ENCODE measurements around the gene ZFAND2A. TPM values are rescaled to one million over a fixed set of nuclear protein-coding genes. Genes with fewer than 3 reads are reported as not detected.
"Not testable (repeated sequence)": the region's sequence is repeated elsewhere in the genome, so short reads cannot be mapped to it uniquely, and the experiment has no call there.

Gene ZFAND2A
- total RNA-seq, 2 experiments from 2014 or later: 24.1 to 27.5 TPM

DNA sequence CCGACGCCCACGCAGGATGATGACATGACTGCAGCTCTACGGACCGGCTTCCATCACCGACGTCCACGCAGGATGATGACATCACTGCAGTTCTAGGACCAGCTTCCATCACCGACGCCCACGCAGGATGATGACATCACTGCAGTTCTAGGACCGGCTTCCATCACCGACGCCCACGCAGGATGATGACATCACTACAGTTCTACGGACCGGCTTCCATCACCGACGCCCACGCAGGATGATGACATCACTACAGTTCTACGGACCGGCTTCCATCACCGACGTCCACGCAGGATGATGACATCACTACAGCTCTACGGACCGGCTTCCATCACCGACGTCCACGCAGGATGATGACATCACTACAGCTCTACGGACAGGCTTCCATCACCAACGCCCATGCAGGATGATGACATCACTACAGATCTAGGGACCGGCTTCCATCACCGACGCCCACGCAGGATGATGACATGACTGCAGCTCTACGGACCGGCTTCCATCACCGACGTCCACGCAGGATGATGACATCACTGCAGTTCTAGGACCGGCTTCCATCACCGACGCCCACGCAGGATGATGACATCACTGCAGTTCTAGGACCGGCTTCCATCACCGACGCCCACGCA is 43.5 kb downstream of the ZFAND2A start:
- CTCF ChIA-PET: interaction anchor here (1.2 kb wide), 1 partner anchor 60 kb away, joined by 3 read pairs; no protein-coding TSS in a partner anchor
- H3K4me1 Mint-ChIP-seq (ENCODE audit: low read depth): peaks cover 14% of the 10 kb centered on the region
- H3K27ac Mint-ChIP-seq; intact Hi-C loops (cut with micrococcal nuclease); POLR2A ChIA-PET; H3K27me3 Mint-ChIP-seq; H3K4me3 Mint-ChIP-seq: not testable (repeated sequence)
- H3K36me3 Mint-ChIP-seq: peaks cover 21% of the 10 kb centered on the region
- H3K9me3 Mint-ChIP-seq: peaks cover 16% of the 10 kb centered on the region
- peak; percentile 13 for DNase-seq

- POLR2A ChIA-PET; H3K27me3 Mint-ChIP-seq; intact Hi-C loops (cut with micrococcal nuclease); H3K4me3 Mint-ChIP-seq; H3K27ac Mint-ChIP-seq: not testable (repeated sequence)
- H3K36me3 Mint-ChIP-seq: peaks cover 21% of the 10 kb centered on the region
- peaks cover 14% of the 10 kb centered on the region for H3K4me1 Mint-ChIP-seq (ENCODE audit: low read depth)
- DNase-seq: peak; percentile 39
- CTCF ChIA-PET: interaction anchor here (1.2 kb wide), 1 partner anchor 61 kb away, joined by 3 read pairs; no protein-coding TSS in a partner anchor
- peaks cover 16% of the 10 kb centered on the region for H3K9me3 Mint-ChIP-seq
Observed at GRCh38 chr7:1115171-1116045, 44.6 kb downstream of the ZFAND2A start.

DNA sequence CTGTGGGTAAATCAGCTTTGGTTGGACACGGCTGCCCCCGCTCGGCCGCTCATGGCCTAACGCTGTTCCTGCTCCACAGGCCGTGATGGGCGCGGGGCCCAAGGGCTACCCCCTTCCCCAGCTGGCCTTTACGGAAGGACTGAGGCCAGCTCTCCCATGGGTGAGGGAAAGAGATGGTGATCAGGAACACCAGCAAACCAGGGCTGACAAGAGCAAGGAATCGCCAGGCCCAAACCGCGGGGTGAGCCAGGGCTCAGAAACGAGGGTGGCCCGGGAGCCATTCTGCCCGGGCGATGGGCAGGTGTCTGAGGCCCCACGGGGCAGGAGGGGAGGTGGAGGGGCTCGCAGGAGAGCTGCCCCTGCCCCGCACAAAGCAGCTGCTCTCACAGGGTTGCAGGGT is 45.5 kb downstream of the ZFAND2A start:
- H3K4me1 Mint-ChIP-seq (ENCODE audit: low read depth): peaks cover 13% of the 10 kb centered on the region
- POLR2A ChIA-PET: no interaction called here
- peaks cover 16% of the 10 kb centered on the region for H3K9me3 Mint-ChIP-seq
- CTCF ChIA-PET: no interaction called here
- DNase-seq: no peak
- no peaks in the 10 kb centered on the region for H3K27me3 Mint-ChIP-seq
- H3K36me3 Mint-ChIP-seq: peaks cover 21% of the 10 kb centered on the region
- H3K4me3 Mint-ChIP-seq: no peak overlapping the region
- intact Hi-C loops (cut with micrococcal nuclease): no loop called here
- no peak overlapping the region for H3K27ac Mint-ChIP-seq

- no peak overlapping the region for H3K27ac Mint-ChIP-seq
- no peak overlapping the region for H3K4me3 Mint-ChIP-seq
- intact Hi-C loops (cut with micrococcal nuclease): no loop called here
- H3K36me3 Mint-ChIP-seq: peaks cover 21% of the 10 kb centered on the region
- POLR2A ChIA-PET: no interaction called here
- peaks cover 16% of the 10 kb centered on the region for H3K9me3 Mint-ChIP-seq
- CTCF ChIA-PET: no interaction called here
- no peak for DNase-seq
- peaks cover 9% of the 10 kb centered on the region for H3K4me1 Mint-ChIP-seq (ENCODE audit: low read depth)
- H3K27me3 Mint-ChIP-seq: no peaks in the 10 kb centered on the region
Observed at GRCh38 chr7:1114088-1114487, 45.9 kb downstream of the ZFAND2A start.

DNA sequence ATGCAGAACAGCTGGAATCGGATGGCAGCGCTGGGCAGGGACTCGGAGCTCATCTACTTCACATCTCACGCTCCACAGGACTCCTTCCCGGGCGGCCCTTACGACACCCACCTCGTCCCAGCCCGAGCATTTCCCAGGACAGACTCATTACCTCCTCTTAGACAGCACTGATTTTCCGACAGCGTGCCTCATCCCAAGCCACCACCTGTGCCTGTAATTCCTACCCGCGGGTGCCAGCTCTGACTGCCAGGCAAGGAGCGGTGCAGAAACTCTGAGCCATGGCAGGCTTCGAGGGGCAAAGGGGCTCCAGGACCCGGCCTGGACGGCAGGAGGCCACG is 46.5 kb downstream of the ZFAND2A start:
- H3K4me3 Mint-ChIP-seq: no peak overlapping the region
- no peak overlapping the region for H3K27ac Mint-ChIP-seq
- intact Hi-C loops (cut with micrococcal nuclease): no loop called here
- peaks cover 21% of the 10 kb centered on the region for H3K36me3 Mint-ChIP-seq
- DNase-seq: no peak
- H3K4me1 Mint-ChIP-seq (ENCODE audit: low read depth): peaks cover 7% of the 10 kb centered on the region
- POLR2A ChIA-PET: no interaction called here
- H3K9me3 Mint-ChIP-seq: peaks cover 16% of the 10 kb centered on the region
- no peaks in the 10 kb centered on the region for H3K27me3 Mint-ChIP-seq
- CTCF ChIA-PET: no interaction called here

DNA sequence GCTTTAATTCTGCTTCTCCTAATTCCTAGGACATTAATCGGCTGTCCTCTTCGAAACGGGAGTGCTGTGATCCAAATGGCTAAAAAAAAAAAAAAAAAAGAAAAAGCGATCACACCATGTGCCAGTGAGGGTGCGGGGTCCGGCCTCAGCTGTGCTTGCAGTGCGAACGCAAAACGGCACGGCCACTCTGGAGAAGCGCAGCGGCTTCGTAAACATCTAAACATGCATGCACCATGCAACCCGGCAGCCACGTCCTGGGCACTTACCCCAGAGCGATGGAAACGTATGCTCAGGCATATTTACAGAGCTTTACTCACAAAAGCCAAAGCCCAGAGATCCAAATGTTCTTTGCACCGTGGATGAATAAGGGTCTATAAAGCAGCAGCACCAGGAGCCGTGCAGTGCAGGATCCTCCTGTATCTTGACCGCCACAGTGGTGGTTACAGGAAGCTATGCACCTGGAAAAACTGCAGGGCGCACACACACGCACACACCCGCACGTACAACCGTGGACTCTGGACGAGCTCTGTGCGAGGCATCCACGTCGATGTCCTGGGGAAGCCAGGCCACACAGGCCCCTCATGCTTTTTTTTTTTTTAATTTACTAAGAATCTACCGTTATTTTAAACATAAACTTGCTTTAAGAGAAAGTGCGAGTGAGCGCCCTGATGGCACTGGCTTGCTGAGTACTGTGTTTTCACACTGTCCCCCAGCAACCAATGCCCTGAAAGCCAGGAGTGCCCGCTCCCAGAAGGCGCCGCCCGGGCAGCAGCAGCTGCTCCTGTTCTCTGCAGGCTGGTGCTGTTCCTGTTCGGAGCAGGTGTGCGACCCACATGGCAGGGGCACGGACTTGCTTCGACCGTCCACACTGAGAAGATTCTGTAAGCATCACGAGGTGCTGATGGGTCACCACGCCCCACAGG is 47.1 kb downstream of the ZFAND2A start:
- intact Hi-C loops (cut with micrococcal nuclease): no loop called here
- Mint-ChIP-seq H3K9me3 (peaks cover 15% of the 10 kb centered on the region), H3K36me3 (peaks cover 18% of the 10 kb centered on the region), H3K4me3 (no peak overlapping the region), H3K4me1 (ENCODE audit: low read depth) (peaks cover 3% of the 10 kb centered on the region), H3K27ac (no peak overlapping the region), H3K27me3 (no peaks in the 10 kb centered on the region)
- ChIA-PET POLR2A (no interaction called here), CTCF (no interaction called here)
- DNase-seq: no peak

GRCh38 chr7:1112109-1112508 is 47.9 kb downstream of the ZFAND2A start:
- intact Hi-C loops (cut with micrococcal nuclease): no loop called here
- Mint-ChIP-seq H3K27ac (no peak overlapping the region), H3K4me3 (no peak overlapping the region), H3K9me3 (peaks cover 8% of the 10 kb centered on the region), H3K36me3 (peaks cover 10% of the 10 kb centered on the region), H3K27me3 (no peaks in the 10 kb centered on the region), H3K4me1 (ENCODE audit: low read depth) (no peaks in the 10 kb centered on the region)
- ChIA-PET CTCF (no interaction called here), POLR2A (no interaction called here)
- no peak for DNase-seq

GRCh38 chr7:1111156-1111555 is 48.8 kb downstream of the ZFAND2A start:
- Mint-ChIP-seq H3K4me1 (ENCODE audit: low read depth) (no peaks in the 10 kb centered on the region), H3K27ac (no peak overlapping the region), H3K4me3 (no peak overlapping the region), H3K9me3 (peaks cover 7% of the 10 kb centered on the region), H3K36me3 (peaks cover 10% of the 10 kb centered on the region), H3K27me3 (no peaks in the 10 kb centered on the region)
- intact Hi-C loops (cut with micrococcal nuclease): no loop called here
- POLR2A ChIA-PET: no interaction called here
- no peak for DNase-seq
- CTCF ChIA-PET: no interaction called here

DNA sequence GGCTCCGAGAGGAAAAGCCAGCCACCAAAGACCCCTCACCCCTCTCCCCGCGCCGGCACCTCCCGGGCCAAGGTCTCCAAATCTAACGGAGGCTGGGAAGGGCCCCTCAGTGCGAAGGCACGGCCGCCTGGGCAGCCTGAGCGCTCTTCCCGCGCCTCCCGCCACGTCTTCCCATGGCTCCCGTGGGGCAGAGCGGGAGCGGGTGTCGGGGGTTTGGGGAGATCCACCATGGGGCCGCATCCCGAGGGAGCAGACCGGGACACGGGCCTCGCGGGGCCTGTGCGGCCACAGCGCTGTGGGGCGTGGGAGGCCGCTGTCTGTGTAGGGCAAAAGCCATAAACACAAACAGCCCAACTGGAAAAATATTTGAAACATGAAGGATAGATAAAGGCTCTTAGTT is 49.6 kb downstream of the ZFAND2A start:
- Mint-ChIP-seq H3K27ac (no peak overlapping the region), H3K4me1 (ENCODE audit: low read depth) (no peaks in the 10 kb centered on the region)
- CTCF ChIA-PET: no interaction called here

GRCh38 chr7:1109581-1110310 is 50.2 kb downstream of the ZFAND2A start:
- no peak for DNase-seq
- H3K27me3 Mint-ChIP-seq: no peaks in the 10 kb centered on the region
- H3K4me1 Mint-ChIP-seq (ENCODE audit: low read depth): peaks cover 4% of the 10 kb centered on the region
- no peaks in the 10 kb centered on the region for H3K9me3 Mint-ChIP-seq
- no peak overlapping the region for H3K4me3 Mint-ChIP-seq
- no peak overlapping the region for H3K27ac Mint-ChIP-seq
- ChIA-PET CTCF (no interaction called here), POLR2A (no interaction called here)
- intact Hi-C loops (cut with micrococcal nuclease): no loop called here
- peaks cover 1% of the 10 kb centered on the region for H3K36me3 Mint-ChIP-seq

More for the DNA sequence above, 49.6 kb downstream of the ZFAND2A start:
- Mint-ChIP-seq H3K36me3 (peaks cover 3% of the 10 kb centered on the region), H3K27me3 (no peaks in the 10 kb centered on the region), H3K9me3 (no peaks in the 10 kb centered on the region), H3K4me3 (no peak overlapping the region)
- intact Hi-C loops (cut with micrococcal nuclease): no loop called here
- no peak for DNase-seq
- POLR2A ChIA-PET: no interaction called here

- ChIA-PET POLR2A (no interaction called here), CTCF (no interaction called here)
- no peak for DNase-seq
- Mint-ChIP-seq H3K9me3 (no peaks in the 10 kb centered on the region), H3K4me1 (ENCODE audit: low read depth) (peaks cover 10% of the 10 kb centered on the region), H3K27me3 (no peaks in the 10 kb centered on the region), H3K27ac (no peak overlapping the region), H3K36me3 (peaks cover under 1% of the 10 kb centered on the region), H3K4me3 (no peak overlapping the region)
- intact Hi-C loops (cut with micrococcal nuclease): no loop called here
Observed at GRCh38 chr7:1108264-1108920, 51.6 kb downstream of the ZFAND2A start.
